ENCODE data around the gene ALDH9A1.

ALDH9A1 gene

GRCh38 chr1:165650981-165651625 is 47.3 kb downstream of the ALDH9A1 start:
- DNase-seq (ENCODE audit: low spot score): no peak
- Histone ChIP-seq H3K4me1 (ENCODE audit: insufficient read depth, poor library complexity, severe bottlenecking) (peaks cover 2% of the 10 kb centered on the region), H3K9me3 (ENCODE audit: severe bottlenecking) (no peaks in the 10 kb centered on the region), H3K27me3 (ENCODE audit: insufficient read depth, poor library complexity, severe bottlenecking) (no peaks in the 10 kb centered on the region), H3K27ac (ENCODE audit: poor library complexity, severe bottlenecking) (no peak overlapping the region), H3K4me3 (ENCODE audit: severe bottlenecking) (no peak overlapping the region), H3K36me3 (ENCODE audit: low read depth) (peaks cover 38% of the 10 kb centered on the region)
- TF ChIP-seq CTCF (IDR thresholded peaks at IDR 0.05; ENCODE audit: poor library complexity, severe bottlenecking): no peak
- no peak for ATAC-seq (ENCODE audit: low read depth)

GRCh38 chr1:165648919-165649572 is 49.3 kb downstream of the ALDH9A1 start:
- DNase-seq (ENCODE audit: low spot score): no peak
- no peak overlapping the region for H3K4me3 ChIP-seq (ENCODE audit: severe bottlenecking)
- H3K27me3 ChIP-seq (ENCODE audit: insufficient read depth, poor library complexity, severe bottlenecking): no peaks in the 10 kb centered on the region
- H3K27ac ChIP-seq (ENCODE audit: poor library complexity, severe bottlenecking): no peak overlapping the region
- H3K4me1 ChIP-seq (ENCODE audit: insufficient read depth, poor library complexity, severe bottlenecking): peaks cover 6% of the 10 kb centered on the region
- ATAC-seq (ENCODE audit: low read depth): no peak
- no peaks in the 10 kb centered on the region for H3K9me3 ChIP-seq (ENCODE audit: severe bottlenecking)
- no peak for TF ChIP-seq CTCF (IDR thresholded peaks at IDR 0.05; ENCODE audit: poor library complexity, severe bottlenecking)
- peaks cover 29% of the 10 kb centered on the region for H3K36me3 ChIP-seq (ENCODE audit: low read depth)

GRCh38 chr1:165647970-165648369 is 50.4 kb downstream of the ALDH9A1 start:
- DNase-seq (ENCODE audit: low spot score): no peak
- ATAC-seq (ENCODE audit: low read depth): no peak

GRCh38 chr1:165647517-165647916 is 50.8 kb downstream of the ALDH9A1 start:
- TF ChIP-seq CTCF (IDR thresholded peaks at IDR 0.05; ENCODE audit: poor library complexity, severe bottlenecking): no peak
- Histone ChIP-seq H3K27ac (ENCODE audit: poor library complexity, severe bottlenecking) (no peak overlapping the region), H3K4me3 (ENCODE audit: severe bottlenecking) (no peak overlapping the region), H3K9me3 (ENCODE audit: severe bottlenecking) (no peaks in the 10 kb centered on the region), H3K4me1 (ENCODE audit: insufficient read depth, poor library complexity, severe bottlenecking) (peaks cover 6% of the 10 kb centered on the region), H3K36me3 (ENCODE audit: low read depth) (peaks cover 25% of the 10 kb centered on the region), H3K27me3 (ENCODE audit: insufficient read depth, poor library complexity, severe bottlenecking) (no peaks in the 10 kb centered on the region)
- no peak for DNase-seq (ENCODE audit: low spot score)
- no peak for ATAC-seq (ENCODE audit: low read depth)

More at GRCh38 chr1:165647970-165648369, 50.4 kb downstream of the ALDH9A1 start:
- Histone ChIP-seq H3K36me3 (ENCODE audit: low read depth) (peaks cover 26% of the 10 kb centered on the region), H3K27ac (ENCODE audit: poor library complexity, severe bottlenecking) (no peak overlapping the region), H3K4me1 (ENCODE audit: insufficient read depth, poor library complexity, severe bottlenecking) (peaks cover 6% of the 10 kb centered on the region), H3K4me3 (ENCODE audit: severe bottlenecking) (no peak overlapping the region), H3K9me3 (ENCODE audit: severe bottlenecking) (no peaks in the 10 kb centered on the region), H3K27me3 (ENCODE audit: insufficient read depth, poor library complexity, severe bottlenecking) (no peaks in the 10 kb centered on the region)
- TF ChIP-seq CTCF (IDR thresholded peaks at IDR 0.05; ENCODE audit: poor library complexity, severe bottlenecking): no peak

Data from RWPE2 (cell line).